Caco-2 (cell line): ENCODE data around the gene PTK7. TPM values are rescaled to one million over a fixed set of nuclear protein-coding genes. Genes with fewer than 3 reads are reported as not detected.

Source experiments
- BruUV-seq: library from RNA; stranded (reverse); fragments of 400-500 nt; replicated peaks from 2 replicates; lab custom pipeline; 2021; lab: Mats Ljungman, UMichigan
- CTCF ChIA-PET: fragments of 300-600 bp; sonication (Branson Sonifier 250); formaldehyde crosslinking; loops from one replicate; lab custom pipeline; 2022; ENCODE audit warnings: antibody characterized with exemption; lab: Charles Lee
- POLR2A ChIA-PET: fragments of 300-600 bp; sonication (Branson Sonifier 250); formaldehyde crosslinking; loops from one replicate; lab custom pipeline; 2022; ENCODE audit warnings: antibody characterized with exemption; lab: Charles Lee
- DNase-seq, 2 experiments: peaks; one replicate each; pipeline versions ENCODE4 v3.0.0 to v3.0.0-alpha.2; 2020 to 2022
- H3K27me3 ChIP-seq: replicated peaks from 2 replicates; pipeline ENCODE4 v1.6.0; 2011; ENCODE audit warnings: low read length; ENCODE audit not compliant: control insufficient read depth, insufficient read depth
- H3K36me3 ChIP-seq: 2 replicates; pipeline ENCODE4 v1.5.1; 2011; ENCODE audit warnings: low read length; ENCODE audit not compliant: control insufficient read depth, insufficient read depth
- H3K4me1 ChIP-seq: fragments of 250-450 bp; sonication (Bioruptor Pico); 2 replicates; pipeline ENCODE4 v1.5.1; 2020; ENCODE audit warnings: mild to moderate bottlenecking
- H3K4me3 ChIP-seq: 2 replicates; pipeline ENCODE4 v1.5.1; 2011; ENCODE audit warnings: low read depth, mild to moderate bottlenecking, control low read depth, low read length
- H3K9me3 ChIP-seq: fragments of 250-450 bp; sonication (Bioruptor Pico); 2 replicates; pipeline ENCODE4 v1.5.1; 2020; ENCODE audit warnings: mild to moderate bottlenecking, moderate library complexity
- H3K27ac Mint-ChIP-seq: one replicate; pipeline ENCODE4 v1.8.0; 2022; ENCODE audit warnings: mixed read lengths; ENCODE audit not compliant: unreplicated experiment
- H3K27me3 Mint-ChIP-seq: one replicate; pipeline ENCODE4 v1.8.0; 2022; ENCODE audit warnings: mixed read lengths; ENCODE audit not compliant: insufficient read depth, unreplicated experiment
- H3K36me3 Mint-ChIP-seq: one replicate; pipeline ENCODE4 v1.8.0; 2022; ENCODE audit warnings: mild to moderate bottlenecking, mixed read lengths; ENCODE audit not compliant: insufficient read depth, unreplicated experiment
- H3K4me1 Mint-ChIP-seq: one replicate; pipeline ENCODE4 v1.8.0; 2022; ENCODE audit warnings: low read depth, mixed read lengths; ENCODE audit not compliant: unreplicated experiment
- H3K4me3 Mint-ChIP-seq: one replicate; pipeline ENCODE4 v1.8.0; 2022; ENCODE audit warnings: mild to moderate bottlenecking, moderate library complexity, mixed read lengths; ENCODE audit not compliant: unreplicated experiment
- H3K9me3 Mint-ChIP-seq: one replicate; pipeline ENCODE4 v1.8.0; 2022; ENCODE audit warnings: mixed read lengths; ENCODE audit not compliant: unreplicated experiment
- CTCF ChIP-seq, 2 experiments: fragments of 200-600 bp in 1 of 2; IDR thresholded peaks; 1 replicate in 1 of 2; 2 replicates in 1 of 2; pipeline versions ENCODE4 v1.5.1 to v1.8.0; 2011 to 2022; ENCODE audit warnings: antibody characterized with exemption in 1 of 2, control low read depth in 1 of 2, inconsistent platforms in 1 of 2, low read depth in 1 of 2, low read length in 1 of 2, mild to moderate bottlenecking in 1 of 2, moderate library complexity in 1 of 2; ENCODE audit not compliant: insufficient read depth in 1 of 2, severe bottlenecking in 1 of 2, unreplicated experiment in 1 of 2
- intact Hi-C: fragments of 100-400 bp; cut with micrococcal nuclease; formaldehyde crosslinking; loops from one replicate; pipeline ENCODE4 v1.10.0; 2022; ENCODE audit not compliant: unreplicated experiment
- total RNA-seq: library from RNA; stranded (reverse); gene quantifications from 2 replicates; pipeline ENCODE4 v1.2.3, GENCODE V29; 2022

The PTK7 gene
- total RNA-seq, 1 experiment from 2014 or later, result 180 TPM

GRCh38 chr6:43178150-43178549 is 102.0 kb downstream of the PTK7 start:
- Mint-ChIP-seq H3K4me3 (no peak overlapping the region), H3K27ac (no peak overlapping the region), H3K27me3 (no peaks in the 10 kb centered on the region), H3K36me3 (peaks cover 40% of the 10 kb centered on the region), H3K4me1 (peaks cover 10% of the 10 kb centered on the region), H3K9me3 (no peaks in the 10 kb centered on the region)
- Histone ChIP-seq H3K36me3 (peaks cover 6% of the 10 kb centered on the region), H3K9me3 (no peaks in the 10 kb centered on the region), H3K4me3 (no peak overlapping the region), H3K4me1 (peaks cover 19% of the 10 kb centered on the region; the same call in 1 of the 2 replicates), H3K27me3 (no peaks in the 10 kb centered on the region)
- POLR2A ChIA-PET, result no interaction called here
- DNase-seq, result no peak
- BruUV-seq, result no TSS peak
- CTCF ChIA-PET, result no interaction called here
- no peak for TF ChIP-seq CTCF (IDR thresholded peaks at IDR 0.05; ENCODE audit: insufficient read depth in 1 of 2, low read depth in 1 of 2, low read length in 1 of 2, severe bottlenecking in 1 of 2, unreplicated experiment in 1 of 2)
- intact Hi-C loops, result no loop called here

GRCh38 chr6:43178951-43179830 is 103.1 kb downstream of the PTK7 start:
- no TSS peak for BruUV-seq
- H3K4me1 Mint-ChIP-seq, result peaks cover 14% of the 10 kb centered on the region
- TF ChIP-seq CTCF (IDR thresholded peaks at IDR 0.05; ENCODE audit: insufficient read depth in 1 of 2, low read depth in 1 of 2, low read length in 1 of 2, severe bottlenecking in 1 of 2, unreplicated experiment in 1 of 2), result no peak

GRCh38 chr6:43180058-43180457 is 103.9 kb downstream of the PTK7 start:
- Mint-ChIP-seq H3K4me1 (peaks cover 14% of the 10 kb centered on the region), H3K9me3 (no peaks in the 10 kb centered on the region), H3K36me3 (peaks cover 29% of the 10 kb centered on the region), H3K4me3 (no peak overlapping the region), H3K27me3 (no peaks in the 10 kb centered on the region), H3K27ac (no peak overlapping the region)
- intact Hi-C loops, result no loop called here
- H3K27me3 ChIP-seq, result no peaks in the 10 kb centered on the region
- no peaks in the 10 kb centered on the region for H3K9me3 ChIP-seq
- ChIA-PET CTCF (interaction anchor here (0.6 kb wide), 1 partner anchor 140 kb away, joined by 7 read pairs; no protein-coding TSS in a partner anchor), POLR2A (interaction anchor here (0.6 kb wide), 1 partner anchor 160 kb away, joined by 5 read pairs; no protein-coding TSS in a partner anchor)
- no peak for DNase-seq
- no TSS peak for BruUV-seq
- TF ChIP-seq CTCF (IDR thresholded peaks at IDR 0.05; ENCODE audit: insufficient read depth in 1 of 2, low read depth in 1 of 2, low read length in 1 of 2, severe bottlenecking in 1 of 2, unreplicated experiment in 1 of 2), result no peak
- H3K4me3 ChIP-seq, result no peak overlapping the region
- peaks cover 6% of the 10 kb centered on the region for H3K36me3 ChIP-seq
- no peaks in the 10 kb centered on the region for H3K4me1 ChIP-seq

More at GRCh38 chr6:43178951-43179830, 103.1 kb downstream of the PTK7 start:
- Mint-ChIP-seq H3K9me3 (no peaks in the 10 kb centered on the region), H3K36me3 (peaks cover 37% of the 10 kb centered on the region), H3K27me3 (no peaks in the 10 kb centered on the region), H3K4me3 (no peak overlapping the region), H3K27ac (no peak overlapping the region)
- Histone ChIP-seq H3K27me3 (no peaks in the 10 kb centered on the region), H3K36me3 (peaks cover 6% of the 10 kb centered on the region), H3K4me3 (no peak overlapping the region), H3K4me1 (peaks cover 9% of the 10 kb centered on the region; the same call in 1 of the 2 replicates), H3K9me3 (no peaks in the 10 kb centered on the region)
- intact Hi-C loops, result no loop called here
- ChIA-PET POLR2A (interaction anchor here (0.6 kb wide), 1 partner anchor 160 kb away, joined by 5 read pairs; no protein-coding TSS in a partner anchor), CTCF (no interaction called here)
- no peak for DNase-seq
